HG03175 (cell line): ENCODE data around the gene WT1.
"Not testable (repeated sequence)": the region's sequence is repeated elsewhere in the genome, so short reads cannot be mapped to it uniquely, and the experiment has no call there.

Experiments
- ATAC-seq: cut with Tn5 transposase; IDR thresholded peaks from one replicate; pipeline ENCODE4 v1.9.1; 2021; ENCODE audit warnings: mild to moderate bottlenecking, moderate library complexity; ENCODE audit not compliant: unreplicated experiment

The WT1 gene

GRCh38 chr11:32435511-32435941 lies at the start of gene WT1:
Gene WT1 (minus strand): TSS chr11:32435539.
- no peak for ATAC-seq

- no peak for ATAC-seq
These were observed 44.0 kb upstream of the WT1 start for GRCh38 chr11:32479291-32479690.

- ATAC-seq: no peak
These were observed 43.0 kb upstream of the WT1 start for GRCh38 chr11:32478277-32478731.

- ATAC-seq: no peak
These were observed 38.1 kb upstream of the WT1 start for GRCh38 chr11:32473282-32473909.

- ATAC-seq: no peak
These were observed 36.9 kb upstream of the WT1 start for GRCh38 chr11:32472226-32472625.

GRCh38 chr11:32471544-32471943 lies 36.2 kb upstream of the WT1 start:
- ATAC-seq: not testable (repeated sequence)

GRCh38 chr11:32469791-32470190 lies 34.5 kb upstream of the WT1 start:
- no peak for ATAC-seq

- no peak for ATAC-seq
These were observed 31.1 kb upstream of the WT1 start for GRCh38 chr11:32466279-32466915.

- ATAC-seq: no peak
These were observed 28.7 kb upstream of the WT1 start for GRCh38 chr11:32464078-32464477.

GRCh38 chr11:32462011-32462690 lies 26.8 kb upstream of the WT1 start:
- no peak for ATAC-seq

- ATAC-seq: no peak
These were observed 21.5 kb upstream of the WT1 start for GRCh38 chr11:32456864-32457263.

GRCh38 chr11:32454993-32455392 lies 19.7 kb upstream of the WT1 start:
- no peak for ATAC-seq

GRCh38 chr11:32451808-32452207 lies 16.5 kb upstream of the WT1 start:
- no peak for ATAC-seq

GRCh38 chr11:32450372-32450771 lies 15.0 kb upstream of the WT1 start:
- ATAC-seq: no peak

GRCh38 chr11:32448232-32448631 lies 12.9 kb upstream of the WT1 start:
- no peak for ATAC-seq

GRCh38 chr11:32447252-32447651 lies 11.9 kb upstream of the WT1 start:
- ATAC-seq: no peak

- no peak for ATAC-seq
These were observed 10.9 kb upstream of the WT1 start for GRCh38 chr11:32446227-32446626.

- no peak for ATAC-seq
These were observed 8.8 kb upstream of the WT1 start for GRCh38 chr11:32444186-32444585.

- no peak for ATAC-seq
These were observed 5.6 kb upstream of the WT1 start for GRCh38 chr11:32440916-32441315.

GRCh38 chr11:32440312-32440908 lies 5.1 kb upstream of the WT1 start:
- no peak for ATAC-seq

- ATAC-seq: no peak
These were observed 4.3 kb upstream of the WT1 start for GRCh38 chr11:32439501-32440210.
